HG02973 (cell line): Measurements from ENCODE around the gene OPCML.

ENCODE experiments used
- ATAC-seq: cut with Tn5 transposase; IDR thresholded peaks from one replicate; pipeline ENCODE4 v1.9.1; 2021; ENCODE audit warnings: moderate library complexity; ENCODE audit not compliant: unreplicated experiment

The OPCML gene

DNA sequence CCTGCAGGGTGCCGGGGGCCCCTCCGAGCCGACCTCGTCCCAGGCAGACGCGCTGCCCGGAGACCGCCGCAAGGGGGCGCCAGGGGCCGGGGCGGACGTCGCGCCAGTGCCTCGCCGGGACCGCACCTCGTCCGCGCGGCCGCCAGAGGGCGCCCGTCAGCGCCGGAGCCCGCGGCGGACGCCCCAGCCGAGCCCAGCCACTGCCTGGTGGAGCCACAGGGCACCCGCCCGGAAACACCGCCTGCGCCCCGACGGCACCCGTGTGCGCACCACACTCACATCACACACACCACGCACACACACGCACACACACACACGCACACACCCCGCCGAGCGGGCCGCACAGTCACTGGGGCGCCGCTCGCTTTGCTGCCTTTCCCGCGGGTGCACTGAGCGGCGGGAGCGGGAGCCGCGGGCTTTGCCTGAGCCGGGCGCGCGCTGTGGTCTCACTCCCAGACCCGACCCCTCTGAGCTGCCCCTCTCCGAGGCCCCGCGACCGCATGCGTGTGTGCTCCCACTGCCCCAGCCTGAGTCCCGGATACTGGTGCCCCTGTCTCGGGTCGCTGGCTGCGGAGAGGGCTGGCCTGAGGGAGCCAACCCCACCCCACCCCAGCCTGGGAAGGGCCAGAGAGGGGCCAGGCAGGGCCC lies 449.3 kb downstream of the OPCML start:
- peak; percentile 90 for ATAC-seq

DNA sequence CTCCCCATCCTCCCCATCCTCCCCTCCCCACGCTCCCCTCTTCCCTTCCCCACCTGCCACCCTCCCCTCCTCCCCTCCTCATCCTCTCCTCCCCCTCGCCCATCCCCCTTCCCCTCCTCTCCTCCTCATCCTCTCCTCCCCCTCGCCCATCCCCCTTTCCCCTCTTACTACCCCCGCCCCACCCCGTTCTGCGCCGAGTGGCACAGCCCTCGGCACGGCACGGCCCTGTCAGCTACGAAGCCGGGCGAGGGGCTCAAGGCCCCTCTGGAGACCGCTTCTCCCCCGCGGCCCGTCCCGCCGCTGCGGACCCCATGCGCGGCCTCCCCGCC lies 449.9 kb downstream of the OPCML start:
- ATAC-seq = no peak

DNA sequence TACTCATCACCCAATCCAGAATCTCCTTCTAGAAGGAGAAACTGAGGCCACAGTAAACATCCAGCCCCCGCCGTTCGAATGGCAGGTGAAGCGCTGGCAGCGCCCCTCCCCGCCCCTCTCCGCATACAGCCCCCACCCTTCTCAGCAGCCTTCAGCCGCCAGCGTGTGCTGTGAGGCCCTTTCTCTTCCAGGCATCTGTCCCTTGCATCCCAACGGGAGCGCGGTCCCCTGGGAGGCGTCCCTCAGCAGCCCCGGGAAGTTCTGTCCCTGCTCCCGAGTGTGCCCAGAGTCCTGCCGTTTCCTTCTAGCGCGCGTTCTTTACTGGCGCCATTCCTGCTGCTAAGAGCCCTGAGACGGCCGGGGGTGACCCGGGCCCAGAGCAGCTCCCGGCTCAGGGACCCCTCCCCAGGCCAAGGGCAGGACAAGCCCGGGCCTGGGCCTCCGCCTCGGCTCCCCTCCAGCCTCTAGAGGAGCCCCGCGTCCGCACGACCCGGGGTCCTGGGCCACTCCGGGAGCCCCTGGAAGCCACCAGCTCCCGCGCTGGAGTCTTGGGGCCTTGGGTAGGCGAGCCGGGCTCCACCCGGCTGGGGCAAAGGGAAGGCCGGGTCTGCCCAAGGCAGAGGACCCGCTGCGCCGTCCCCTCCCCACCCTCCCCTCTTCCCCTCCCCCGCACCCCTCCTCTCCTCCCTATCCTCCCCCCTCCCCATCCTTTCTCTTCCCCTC lies 450.4 kb downstream of the OPCML start:
- no peak for ATAC-seq

DNA sequence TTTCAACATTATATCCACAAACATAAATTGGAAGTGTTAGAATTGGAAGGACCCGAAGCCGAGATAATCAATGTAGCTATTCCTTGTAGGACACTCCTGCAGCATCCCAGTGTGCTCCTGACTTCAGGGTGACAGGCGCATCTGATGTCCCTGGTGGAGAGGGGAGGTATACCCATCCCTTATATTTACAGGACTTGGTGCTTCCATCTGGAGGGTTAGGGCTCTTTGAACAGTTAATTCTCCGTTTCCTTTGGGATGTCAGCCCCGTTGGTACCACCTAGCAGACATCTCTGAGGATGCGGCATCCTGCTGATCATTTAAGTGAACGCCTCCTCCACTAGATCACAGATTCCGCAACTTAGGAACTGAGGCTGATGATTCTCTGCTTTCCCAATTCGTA lies 451.3 kb downstream of the OPCML start:
- ATAC-seq = no peak

DNA sequence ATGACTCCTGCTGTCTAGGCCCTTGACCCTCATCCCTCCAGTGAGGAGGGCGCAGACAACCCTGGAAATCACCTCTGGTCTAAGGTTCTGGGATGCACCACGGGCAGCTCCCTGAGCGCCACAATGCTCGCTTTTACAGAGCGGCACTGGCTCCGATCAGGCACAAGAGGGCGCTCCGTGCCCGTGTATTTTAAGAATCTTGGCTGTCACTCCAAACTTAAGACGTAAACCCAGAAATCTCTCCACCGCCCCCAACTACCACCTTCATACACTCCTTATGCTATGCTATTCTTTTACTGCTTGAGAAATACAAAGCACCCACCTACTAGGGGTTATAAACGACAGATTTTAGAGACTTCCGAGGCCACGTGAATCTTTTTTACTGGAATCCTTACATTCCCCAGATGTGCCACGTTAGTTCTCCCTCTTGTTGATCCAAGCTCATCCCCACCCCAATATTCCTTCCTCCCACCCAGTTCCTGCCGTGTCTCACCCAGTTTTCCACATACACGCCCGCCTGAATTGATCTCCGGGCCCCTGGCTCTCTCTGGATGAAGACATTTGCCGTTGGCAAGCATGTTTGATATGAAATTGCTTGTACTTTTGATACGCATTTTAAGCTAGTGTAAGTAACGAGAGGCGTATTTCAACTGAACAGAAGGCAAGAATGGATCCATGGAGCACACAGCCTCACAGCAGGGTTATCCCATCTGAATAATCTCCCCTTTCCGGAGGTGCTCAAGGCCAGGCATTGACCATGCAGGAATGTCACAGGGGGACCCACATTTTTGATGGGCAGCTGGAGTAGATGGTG lies 453.5 kb downstream of the OPCML start:
- peak; percentile 41 for ATAC-seq

DNA sequence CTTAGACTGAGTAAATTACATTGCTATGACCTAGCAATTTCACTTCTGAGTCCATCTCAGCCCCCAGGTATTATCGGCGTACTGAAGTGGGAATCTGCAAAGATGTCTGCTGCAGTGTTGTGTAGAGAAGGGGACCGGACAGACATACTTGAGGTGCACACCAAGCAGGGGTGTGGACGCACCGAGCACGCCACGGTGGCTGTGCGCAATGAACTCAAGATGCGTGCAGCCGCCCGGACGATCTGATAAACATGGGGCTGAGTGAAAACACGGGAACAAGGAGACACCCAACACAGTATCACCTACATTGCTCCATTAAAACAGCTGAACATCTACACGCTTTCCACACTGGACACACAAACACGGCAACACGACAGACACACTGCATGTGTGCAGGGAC lies 454.3 kb downstream of the OPCML start:
- no peak for ATAC-seq

DNA sequence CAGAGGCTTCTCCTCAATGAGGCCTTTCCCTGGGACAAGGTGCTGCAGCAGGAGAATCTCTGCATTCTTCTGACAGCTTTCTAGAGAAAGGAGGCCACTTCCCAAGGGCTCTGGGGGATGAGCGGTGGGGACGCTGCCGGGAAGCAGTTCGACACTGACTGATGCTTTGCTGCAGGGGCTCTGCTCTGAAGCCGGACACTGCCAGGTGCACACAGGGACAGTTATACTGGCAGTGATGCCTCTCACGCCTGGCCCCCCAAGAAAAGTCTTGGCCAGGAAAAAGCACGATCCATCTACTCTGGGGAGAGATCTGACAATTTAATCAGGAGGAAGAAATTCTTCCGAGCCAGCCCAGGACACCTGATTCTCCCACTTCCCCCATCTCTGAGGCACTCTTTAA lies 456.9 kb downstream of the OPCML start:
- no peak for ATAC-seq

DNA sequence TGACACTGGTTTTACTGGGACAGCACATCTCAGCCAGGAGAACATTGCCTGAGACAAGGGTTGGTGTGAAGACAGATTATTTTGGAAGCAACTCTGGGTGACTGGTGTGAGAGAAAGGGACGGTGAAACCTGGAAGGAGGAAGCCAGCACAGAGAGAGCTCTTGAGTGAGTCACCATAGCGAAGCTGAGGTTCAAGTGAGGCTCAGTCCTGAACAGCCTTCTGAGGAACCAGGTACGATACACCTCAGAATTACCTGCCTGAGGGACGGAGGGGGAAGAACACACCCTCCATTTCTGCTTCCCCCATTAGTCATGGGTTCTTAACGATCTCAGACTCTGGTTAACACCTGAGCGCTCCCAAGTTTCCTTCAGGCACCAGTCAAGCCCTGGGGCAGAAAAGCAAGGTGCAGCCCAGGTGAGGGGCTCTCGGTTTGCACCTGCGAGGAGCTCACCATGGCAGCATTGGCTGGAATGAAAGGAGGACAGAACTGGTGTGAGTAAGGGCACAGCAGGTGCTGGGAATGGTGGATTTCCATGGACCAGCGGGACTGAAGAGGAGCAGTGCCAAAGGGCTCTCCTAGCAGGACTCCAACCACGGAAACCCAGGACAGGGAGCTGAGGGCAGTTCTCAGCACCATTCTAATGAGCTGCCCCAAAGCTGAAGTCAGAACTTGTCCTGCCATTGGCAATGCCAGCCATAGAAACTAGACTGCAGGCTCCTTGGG lies 459.3 kb downstream of the OPCML start:
- no peak for ATAC-seq

DNA sequence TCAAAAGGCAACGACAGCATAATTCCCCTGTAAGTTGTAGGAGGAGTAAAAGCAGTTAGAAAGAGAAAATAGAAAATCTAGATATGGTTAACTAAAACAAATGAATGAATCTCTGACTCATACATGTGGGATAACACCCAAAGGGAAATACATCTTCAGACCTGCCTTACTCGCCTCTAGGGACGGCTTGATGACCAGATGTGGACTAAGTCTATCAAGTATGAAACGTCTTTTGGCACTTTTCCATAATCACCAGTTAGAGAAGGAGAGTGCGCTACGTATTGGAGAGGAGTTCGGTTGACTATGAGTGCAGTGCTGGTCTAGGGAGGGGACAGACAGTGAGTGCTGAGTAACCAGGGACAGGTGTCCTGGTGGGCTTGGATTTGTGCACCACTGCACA lies 459.9 kb downstream of the OPCML start:
- ATAC-seq = no peak

DNA sequence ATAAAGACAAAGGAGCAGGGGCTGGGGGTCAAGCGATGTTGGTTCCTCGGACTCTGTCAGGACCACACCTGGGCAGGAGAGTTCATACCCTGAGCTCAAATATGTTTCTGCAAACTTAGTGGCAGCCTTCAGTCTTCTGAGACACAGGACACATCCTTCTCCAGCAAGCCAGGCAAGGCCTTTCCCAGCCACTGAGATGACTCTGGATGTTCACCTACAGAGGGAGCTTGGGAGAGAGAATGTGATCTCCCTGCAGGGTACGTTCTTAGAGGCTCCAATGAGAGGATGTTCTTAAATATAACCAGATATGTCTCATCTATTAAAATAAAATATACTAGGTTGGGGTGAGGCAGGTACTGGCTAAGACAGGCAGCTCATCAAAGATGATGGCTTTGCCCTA lies 461.5 kb downstream of the OPCML start:
- no peak for ATAC-seq

DNA sequence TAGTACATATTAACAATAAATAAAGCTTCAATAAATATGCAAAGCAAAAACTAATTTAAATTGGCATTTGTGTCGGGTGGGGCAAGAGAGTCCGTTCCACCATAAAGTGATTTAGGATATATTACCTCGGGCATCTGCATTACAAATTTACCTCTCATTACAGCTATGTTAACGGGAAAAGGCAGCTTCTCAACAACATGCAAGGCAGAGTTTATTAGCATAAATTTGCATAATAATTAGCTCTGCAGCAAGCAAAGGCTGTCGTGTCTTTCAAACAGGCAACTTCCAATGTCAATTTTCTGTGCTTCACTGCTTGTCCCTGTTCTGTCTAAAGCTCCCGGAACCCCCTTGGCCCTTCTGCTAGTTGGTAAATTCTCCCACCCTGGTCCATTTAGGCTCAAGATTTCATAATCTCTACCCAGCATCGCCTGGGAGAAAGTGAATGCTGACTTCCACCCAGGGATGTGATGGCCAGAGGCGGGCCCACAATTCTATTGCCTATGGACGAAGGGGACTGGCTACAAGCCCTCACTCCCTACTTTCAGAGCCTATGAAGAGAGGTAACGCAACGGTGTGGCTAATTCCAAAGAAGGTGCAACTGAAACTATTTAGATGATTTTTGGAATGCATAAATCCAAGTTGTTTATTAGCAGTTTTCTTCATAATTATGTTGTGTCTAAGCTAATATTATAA lies 462.1 kb downstream of the OPCML start:
- ATAC-seq = no peak

DNA sequence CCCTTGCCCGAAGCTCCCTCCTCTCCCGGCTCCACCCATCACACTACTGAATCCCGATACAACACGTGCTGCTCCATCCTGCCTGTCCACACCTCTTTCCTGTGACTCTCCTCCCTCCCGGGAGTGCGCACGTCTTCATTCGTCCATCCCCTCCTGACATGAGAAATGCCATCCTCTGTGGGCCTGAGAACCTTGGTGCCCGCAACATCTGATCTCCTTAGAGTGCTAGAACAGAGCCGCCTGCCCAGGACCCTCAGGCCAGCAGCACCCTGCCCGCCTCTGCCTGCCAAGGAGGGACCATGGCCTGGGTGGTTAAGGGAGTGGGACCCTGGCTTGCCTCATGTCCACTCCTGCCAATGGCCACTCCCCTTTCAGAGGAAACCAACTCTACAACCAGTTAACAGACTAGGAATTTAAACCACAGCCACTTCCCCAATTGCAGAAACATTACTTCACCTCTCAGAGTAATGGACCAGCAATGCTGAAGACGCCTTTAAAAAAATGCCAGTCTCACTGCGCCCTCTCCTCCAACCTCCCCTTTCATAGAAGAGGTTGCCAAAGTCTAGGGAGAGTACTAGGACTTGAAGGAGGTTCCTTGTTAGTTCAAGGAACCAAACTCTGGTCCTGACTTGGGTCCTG lies 466.3 kb downstream of the OPCML start:
- no peak for ATAC-seq

DNA sequence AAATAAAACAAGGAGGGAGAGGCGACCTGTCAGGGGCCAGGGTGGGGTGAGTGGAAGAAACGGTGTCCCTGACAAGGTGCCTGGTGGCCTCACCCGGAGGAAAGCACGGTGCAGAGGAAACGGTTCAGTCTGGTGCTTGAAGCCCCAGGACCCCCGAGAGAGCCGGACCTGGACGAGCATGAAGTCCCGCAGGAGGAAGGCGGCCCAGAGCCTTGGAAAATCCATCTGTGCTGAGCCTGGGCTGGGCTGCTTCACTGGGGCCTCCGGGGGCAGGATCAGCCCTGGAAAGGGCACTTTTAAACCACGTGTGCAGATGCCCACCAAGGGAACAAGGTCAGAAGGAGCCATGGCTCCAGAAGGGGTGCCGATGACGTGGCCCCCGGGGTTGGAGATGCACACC lies 467.3 kb downstream of the OPCML start:
- no peak for ATAC-seq

DNA sequence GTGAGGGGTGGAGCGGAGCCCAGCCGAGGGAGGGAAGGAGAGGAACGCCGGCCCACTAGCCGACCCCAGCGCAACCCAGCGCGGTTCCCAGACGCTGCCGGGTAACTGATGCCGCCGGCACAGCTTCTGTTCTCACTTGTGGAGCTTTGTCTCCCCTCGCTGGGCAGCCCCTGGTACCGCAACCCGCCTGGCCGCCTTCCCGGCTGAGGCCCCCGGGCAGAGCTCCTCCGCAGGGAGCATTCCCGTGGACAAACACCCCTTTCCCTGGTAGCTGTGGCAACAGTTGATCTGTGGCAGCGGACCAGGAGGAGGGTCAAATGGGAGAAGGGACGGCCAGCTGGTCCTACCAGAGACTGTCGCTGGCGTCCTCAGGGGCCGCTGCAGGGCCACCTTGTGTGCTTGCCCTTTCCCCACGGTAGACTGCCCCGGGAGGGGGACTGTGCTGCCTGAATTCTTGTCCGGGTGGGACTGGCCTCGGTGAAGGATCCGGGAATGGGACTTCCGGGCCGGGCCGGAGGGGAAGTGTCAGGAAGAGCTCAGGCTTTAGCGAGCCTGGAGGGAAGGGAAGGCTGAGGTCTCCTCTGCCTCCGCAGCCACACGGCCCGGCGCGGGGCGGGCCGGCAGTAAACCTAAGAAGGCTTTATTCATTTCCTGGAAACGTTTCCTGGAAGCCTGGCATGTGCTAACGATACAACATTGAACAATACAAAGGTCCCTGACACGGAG lies 468.0 kb downstream of the OPCML start:
- no peak for ATAC-seq

DNA sequence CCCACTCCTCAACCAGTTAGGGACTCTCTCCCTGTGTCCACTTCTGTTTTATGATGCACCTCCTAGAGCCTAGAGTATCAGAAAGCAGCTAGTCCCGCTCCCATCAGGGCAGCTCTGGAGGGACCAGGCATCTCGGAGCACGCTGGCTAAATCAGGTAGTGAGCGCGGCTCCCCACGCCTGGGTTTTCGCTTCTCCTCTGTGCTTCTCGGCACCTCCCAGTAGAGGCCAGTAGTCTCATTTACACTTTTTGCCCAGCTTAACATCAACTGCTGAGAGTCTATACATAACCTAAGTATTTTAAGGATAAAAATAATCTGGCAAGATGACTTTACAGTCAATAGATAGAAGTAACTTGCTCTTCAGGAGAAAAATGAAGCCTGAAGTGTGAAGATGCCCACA lies 473.8 kb downstream of the OPCML start:
- no peak for ATAC-seq

DNA sequence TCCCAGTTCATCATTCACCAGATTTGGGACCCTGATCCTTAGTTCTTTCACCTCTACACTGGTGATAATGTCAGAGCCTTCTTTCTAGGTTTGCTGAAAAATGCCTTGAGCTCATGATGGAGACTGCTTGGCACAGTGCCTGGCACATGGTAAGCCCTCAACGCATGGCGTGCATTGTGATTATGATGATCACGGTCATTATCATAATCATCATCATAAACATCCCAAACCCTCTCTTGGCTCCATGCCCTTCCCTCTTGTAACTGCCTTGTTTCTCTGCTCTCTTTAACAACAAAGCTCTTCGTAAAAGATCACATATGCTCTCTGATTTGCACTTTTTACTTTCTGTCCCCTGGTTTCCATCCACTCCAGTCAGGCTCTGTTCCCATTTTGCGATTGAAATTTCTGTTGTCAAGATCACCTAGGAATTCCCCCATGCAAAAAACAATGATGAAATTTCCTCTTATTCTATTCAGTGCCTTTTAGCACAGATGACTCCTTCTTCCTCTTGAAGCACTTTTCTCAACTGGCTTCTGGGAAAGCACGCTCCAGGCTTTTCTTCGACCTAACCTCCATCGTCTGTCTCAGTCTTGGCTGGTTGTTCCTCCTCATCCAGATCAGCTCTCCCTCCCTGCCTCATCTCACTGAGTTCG lies 479.1 kb downstream of the OPCML start:
- ATAC-seq = no peak

DNA sequence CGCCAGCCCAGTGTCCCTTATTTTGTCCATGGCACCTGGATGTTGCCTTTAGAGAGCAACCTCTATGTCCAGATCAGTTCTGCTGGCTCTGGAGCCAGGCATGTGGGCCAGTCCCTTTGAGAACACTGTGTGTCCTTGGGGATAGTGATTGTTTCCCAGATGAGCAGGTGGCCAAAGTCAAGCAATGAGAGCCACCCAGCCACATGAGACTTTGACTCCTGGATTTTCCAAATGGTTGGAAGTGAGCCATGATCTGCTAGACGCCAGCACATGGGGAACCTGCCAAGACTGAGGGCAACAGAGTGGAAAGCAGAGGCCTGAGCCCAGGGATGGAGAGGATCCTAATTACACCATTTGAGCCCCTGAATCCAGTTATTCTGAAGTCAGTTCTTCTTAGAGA lies 479.8 kb downstream of the OPCML start:
- no peak for ATAC-seq

DNA sequence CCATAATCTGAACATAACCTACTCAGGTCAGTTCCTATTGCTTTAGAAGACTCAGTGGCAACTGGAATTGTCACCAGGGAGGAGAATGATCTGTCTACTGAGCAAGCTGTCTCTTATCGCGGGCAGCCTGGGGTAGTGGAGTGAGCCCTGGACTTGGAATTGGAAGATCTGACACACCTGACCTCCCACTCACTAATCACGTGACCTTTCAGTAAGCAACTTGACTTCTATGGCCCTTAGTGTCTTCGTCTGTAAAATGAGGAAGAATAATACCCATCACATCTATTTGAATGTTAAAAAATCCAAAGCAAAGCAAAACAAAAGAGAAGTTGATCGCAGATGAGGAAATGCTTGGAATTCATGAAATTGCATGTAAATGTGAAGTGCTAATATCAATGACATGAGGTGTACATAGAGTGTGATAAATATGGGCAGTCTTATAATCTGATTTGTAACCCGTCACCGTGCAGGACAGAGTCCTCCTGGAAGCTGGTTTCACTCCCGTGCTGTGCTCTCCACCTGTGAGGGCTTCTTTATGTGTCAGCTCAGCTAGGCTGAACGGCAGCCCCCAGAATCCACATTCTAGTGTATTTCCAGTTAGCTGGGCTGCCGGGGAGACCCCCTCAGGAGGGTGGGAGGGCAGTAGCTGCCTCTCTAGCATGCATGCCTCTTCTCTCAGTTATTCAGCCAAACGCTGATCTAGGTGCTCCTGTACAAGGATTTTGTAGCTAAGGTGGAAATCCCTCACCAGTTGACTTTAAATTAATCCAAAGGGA lies 482.9 kb downstream of the OPCML start:
- no peak for ATAC-seq

DNA sequence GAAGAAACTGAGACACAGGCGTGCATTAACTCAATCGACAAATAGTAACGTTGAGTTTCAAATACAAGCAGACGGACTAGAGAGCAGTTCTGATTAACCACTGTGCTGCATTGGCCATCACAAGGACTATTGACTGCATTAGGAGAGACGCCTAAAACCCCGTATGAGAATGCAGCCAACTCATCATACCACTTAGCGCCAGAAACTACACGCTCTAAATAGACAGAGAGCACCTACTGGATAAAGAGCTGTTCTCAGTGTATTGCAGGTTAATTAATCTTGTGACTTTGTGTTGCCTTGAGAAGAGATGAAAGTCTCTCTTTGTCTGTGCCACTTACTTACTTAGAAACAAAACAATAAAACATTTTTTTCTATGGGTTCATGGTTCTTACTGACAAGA lies 484.0 kb downstream of the OPCML start:
- ATAC-seq = no peak
